Measurements from ENCODE around the gene SUSD4. TPM values are rescaled to one million over a fixed set of nuclear protein-coding genes. Genes with fewer than 3 reads are reported as not detected.

The SUSD4 gene
- total and polyA plus RNA-seq, 2 of the 4 experiments (the other 2 are of a cell fraction) = 1.8 to 2.7 TPM

GRCh38 chr1:223363856-223364684 lies at the start of gene SUSD4 (continued):
- TF ChIP-seq CTCF (conservative IDR thresholded peaks at IDR 0.05; ENCODE audit: low read depth, low read length) (no peak), MAFK (IDR thresholded peaks at IDR 0.05; ENCODE audit: low read depth, low read length) (no peak), MAZ (IDR thresholded peaks at IDR 0.05; ENCODE audit: borderline replicate concordance, low read depth, low read length) (no peak; the same call in 1 of the 2 replicates)
